IMR-90 (cell line): ENCODE data around the gene PDLIM5. TPM values are rescaled to one million over a fixed set of nuclear protein-coding genes. Genes with fewer than 3 reads are reported as not detected.

Experiments used
- ATAC-seq: fragments of 200-7000 bp; cut with Tn5 transposase; 2 replicates; pipeline ENCODE4 v1.9.1; 2020; ENCODE audit warnings: low read depth, mild to moderate bottlenecking, moderate library complexity
- BruUV-seq: library from RNA; stranded (reverse); fragments of 400-500 nt; replicated peaks from 2 replicates; lab custom pipeline; 2021; lab: Mats Ljungman, UMichigan
- CTCF ChIA-PET: fragments of 300-600 bp; formaldehyde crosslinking; extraction: SDS; loops from one replicate; lab custom pipeline; 2021; ENCODE audit warnings: antibody characterized with exemption; lab: Yijun Ruan, JAX
- POLR2A ChIA-PET: fragments of 300-600 bp; sonication (Branson Sonifier 250); formaldehyde crosslinking; loops from one replicate; lab custom pipeline; 2022; ENCODE audit warnings: antibody characterized with exemption; ENCODE audit not compliant: unreplicated experiment; lab: Charles Lee
- DNase-seq: peaks from one replicate; pipeline ENCODE4 v3.0.0; 2013
- H2AFZ ChIP-seq: replicated peaks from 2 replicates; pipeline ENCODE3; 2013; ENCODE audit warnings: low read length, mild to moderate bottlenecking; ENCODE audit not compliant: poor library complexity
- H2AK5ac ChIP-seq: 2 replicates; pipeline ENCODE4 v1.6.1; 2013; ENCODE audit warnings: low read depth, low read length, inconsistent platforms
- H2AK9ac ChIP-seq: replicated peaks from 2 replicates; pipeline ENCODE3; 2013; ENCODE audit warnings: mild to moderate bottlenecking, low read depth, low read length, moderate library complexity; ENCODE audit not compliant: poor library complexity
- H2BK120ac ChIP-seq: 2 replicates; pipeline ENCODE4 v1.6.1; 2013; ENCODE audit warnings: low read depth, low read length, inconsistent platforms
- H2BK15ac ChIP-seq: 3 replicates; pipeline ENCODE4 v1.6.1; 2013; ENCODE audit warnings: low read depth, low read length, inconsistent platforms
- H2BK20ac ChIP-seq: 2 replicates; pipeline ENCODE4 v1.6.1; 2013; ENCODE audit warnings: low read depth, mild to moderate bottlenecking, inconsistent platforms, low read length, moderate library complexity
- H2BK5ac ChIP-seq: 2 replicates; pipeline ENCODE4 v1.6.1; 2013; ENCODE audit warnings: mild to moderate bottlenecking, low read depth, low read length, inconsistent platforms; ENCODE audit not compliant: poor library complexity, severe bottlenecking
- H3K14ac ChIP-seq: replicated peaks from 2 replicates; pipeline ENCODE4 v1.6.1; 2013; ENCODE audit warnings: low read depth, low read length, inconsistent platforms
- H3K18ac ChIP-seq: 2 replicates; pipeline ENCODE4 v1.6.1; 2013; ENCODE audit warnings: low read depth, low read length, control low read depth
- H3K23ac ChIP-seq: 2 replicates; pipeline ENCODE4 v1.6.1; 2013; ENCODE audit warnings: low read depth, low read length, inconsistent platforms
- H3K27ac ChIP-seq: 2 replicates; pipeline ENCODE4 v1.5.1; 2013; ENCODE audit warnings: mild to moderate bottlenecking, control low read depth, low read length; ENCODE audit not compliant: insufficient read depth
- H3K27me3 ChIP-seq: 2 replicates; pipeline ENCODE4 v1.6.1; 2013; ENCODE audit warnings: low read length; ENCODE audit not compliant: control insufficient read depth, insufficient read depth
- H3K36me3 ChIP-seq: 2 replicates; pipeline ENCODE4 v1.6.1; 2013; ENCODE audit warnings: low read length, mixed read lengths; ENCODE audit not compliant: control insufficient read depth, insufficient read depth
- H3K4ac ChIP-seq: 2 replicates; pipeline ENCODE4 v1.6.1; 2013; ENCODE audit warnings: low read depth, low read length, inconsistent platforms
- H3K4me1 ChIP-seq: 2 replicates; pipeline ENCODE4 v1.6.1; 2013; ENCODE audit warnings: low read length, mixed read lengths; ENCODE audit not compliant: control insufficient read depth, insufficient read depth
- H3K4me2 ChIP-seq: 2 replicates; pipeline ENCODE4 v1.6.1; 2013; ENCODE audit warnings: low read depth, mild to moderate bottlenecking, control low read depth, low read length, moderate library complexity
- H3K4me3 ChIP-seq: 2 replicates; pipeline ENCODE4 v1.5.1; 2013; ENCODE audit warnings: low read depth, mild to moderate bottlenecking, control low read depth, low read length, moderate library complexity; ENCODE audit not compliant: insufficient read depth
- H3K56ac ChIP-seq: 2 replicates; pipeline ENCODE4 v1.6.1; 2013; ENCODE audit warnings: low read length, inconsistent platforms; ENCODE audit not compliant: insufficient read depth; ENCODE audit errors: extremely low read depth
- H3K79me1 ChIP-seq, 2 experiments: 2 replicates each; pipeline ENCODE4 v1.6.1; 2013; ENCODE audit warnings: low read length in 2 of 2, inconsistent platforms in 1 of 2, low read depth in 1 of 2
- H3K9ac ChIP-seq: 2 replicates; pipeline ENCODE4 v1.6.1; 2013; ENCODE audit warnings: low read depth, low read length, control low read depth
- H3K9me1 ChIP-seq: 2 replicates; pipeline ENCODE4 v1.6.1; 2013; ENCODE audit warnings: low read length, inconsistent platforms; ENCODE audit not compliant: insufficient read depth
- H3K9me3 ChIP-seq: 2 replicates; pipeline ENCODE4 v1.6.1; 2013; ENCODE audit warnings: low read length; ENCODE audit not compliant: control insufficient read depth, insufficient read depth
- H4K20me1 ChIP-seq: 2 replicates; pipeline ENCODE4 v1.6.1; 2013; ENCODE audit warnings: low read length, inconsistent platforms; ENCODE audit not compliant: insufficient read depth
- H4K5ac ChIP-seq: 2 replicates; pipeline ENCODE4 v1.6.1; 2013; ENCODE audit warnings: mild to moderate bottlenecking, low read depth, low read length, control low read depth
- H4K8ac ChIP-seq, 2 experiments: 2 replicates each; pipeline ENCODE4 v1.6.1; 2013; ENCODE audit warnings: low read depth in 2 of 2, low read length in 2 of 2, control low read depth in 1 of 2, inconsistent platforms in 1 of 2
- H4K91ac ChIP-seq: 2 replicates; pipeline ENCODE4 v1.6.1; 2013; ENCODE audit warnings: low read depth, low read length, inconsistent platforms; ENCODE audit not compliant: insufficient read depth
- BHLHE40 ChIP-seq: fragments of 150-350 bp; IDR thresholded peaks from 2 replicates; pipeline ENCODE4 v1.6.1; 2016; ENCODE audit warnings: mild to moderate bottlenecking, low read depth, low read length
- MAFK ChIP-seq: IDR thresholded peaks from 2 replicates; pipeline ENCODE4 v1.6.1; 2012; ENCODE audit warnings: low read depth, low read length, improper control_type of control experiment
- POLR2A ChIP-seq: IDR thresholded peaks from 2 replicates; pipeline ENCODE4 v1.6.1; 2012; ENCODE audit warnings: mild to moderate bottlenecking, low read depth, low read length
- WGBS, 2 experiments: methylation state at CpG; one replicate each; pipeline versions ENCODE4 v1.1.5 to v1.1.7; 2013; ENCODE audit warnings: missing lambda C conversion rate in 2 of 2; ENCODE audit not compliant: insufficient read length in 1 of 2; ENCODE audit errors: extremely low coverage in 2 of 2; 5-methylcytosine and 5-hydroxymethylcytosine counted together
- dilution Hi-C: fragments of 300-500 bp; cut with HindIII; formaldehyde crosslinking; loops from one replicate; pipeline ENCODE4 v1.14.3; 2018; ENCODE audit warnings: low sequenced_read_pairs; ENCODE audit not compliant: unreplicated experiment
- in situ Hi-C: fragments of 300-500 bp; cut with MboI; formaldehyde crosslinking; loops from 3 replicates; pipeline ENCODE4 v1.14.3; 2019; ENCODE audit warnings: low sequenced_read_pairs, inconsistent platforms, mixed read lengths
- intact Hi-C: fragments of 100-400 bp; cut with micrococcal nuclease; formaldehyde crosslinking; loops from 2 replicates; pipeline ENCODE4 v1.10.0; 2022
- polyA plus RNA-seq, 3 experiments: library from polyadenylated mRNA; depleted of rRNA; stranded (reverse); fragments of >200 nt; gene quantifications; 2 replicates each; pipeline ENCODE4 v1.2.3, GENCODE V29; 2012; ENCODE audit warnings: low replicate concordance in 1 of 3
- total RNA-seq: library from RNA; depleted of rRNA; stranded (reverse); fragments of >200 nt; gene quantifications from 2 replicates; pipeline ENCODE4 v1.2.3, GENCODE V29; 2012

PDLIM5 gene
- total and polyA plus RNA-seq, 2 of the 4 experiments (the other 2 are of a cell fraction), result 96.5 to 188 TPM

- peaks cover 7% of the 10 kb centered on the region; the same call in 1 of the 2 replicates for H3K4me1 ChIP-seq
- in situ Hi-C loops, result no loop called here
These were observed 36.9 kb downstream of the PDLIM5 start for GRCh38 chr4:94488670-94489069.

More at GRCh38 chr4:94488670-94489069, 36.9 kb downstream of the PDLIM5 start:
- peak overlapping the region; percentile 64; the same call in 1 of the 2 replicates for H3K14ac ChIP-seq
- DNase-seq (peak; percentile 87), ATAC-seq (peak; percentile 94)
- no peak overlapping the region for H3K9ac ChIP-seq
- POLR2A ChIA-PET, result no interaction called here
- peak overlapping the region; percentile 52; the same call in 1 of the 2 replicates for H3K23ac ChIP-seq
- H3K27ac ChIP-seq, result no peak overlapping the region
- H3K79me1 ChIP-seq, result peaks cover 19 to 52% of the 10 kb centered on the region in 2 experiments
- peak overlapping the region; percentile 64; the same call in 1 of the 2 replicates for H3K4me2 ChIP-seq
- H2AFZ ChIP-seq, result no peak overlapping the region
- no CpG with 5 or more reads among the region's 4 CpGs for WGBS, 2 experiments
- H3K9me1 ChIP-seq, result no peaks in the 10 kb centered on the region
- no peak overlapping the region for H2AK9ac ChIP-seq
- H2BK15ac ChIP-seq, result no peak overlapping the region
- H3K36me3 ChIP-seq, result peaks cover 1% of the 10 kb centered on the region; the same call in 1 of the 2 replicates
- TF ChIP-seq POLR2A, result no peak
- 0 out of 2 replicates have a peak, but pooled peaks have one; percentile 20 for TF ChIP-seq BHLHE40
- TF ChIP-seq MAFK, result peak; percentile 48; the same call in 1 of the 2 replicates
- H3K27me3 ChIP-seq, result no peaks in the 10 kb centered on the region
- H2BK120ac ChIP-seq, result peak overlapping the region; percentile 78; the same call in 1 of the 2 replicates
- H3K9me3 ChIP-seq, result no peaks in the 10 kb centered on the region
- peak overlapping the region; percentile 77 for H2BK5ac ChIP-seq
- CTCF ChIA-PET, result interaction anchor here (0.8 kb wide), 1 partner anchor 15 kb away, joined by 9 read pairs; no protein-coding TSS in a partner anchor
- no peak overlapping the region for H3K4me3 ChIP-seq
- H2AK5ac ChIP-seq, result no peak overlapping the region
- peak overlapping the region; percentile 16; the same call in 1 of the 2 replicates for H3K56ac ChIP-seq
- 0 out of 2 replicates have a peak overlapping the region, but pooled peaks have one; percentile 43 for H2BK20ac ChIP-seq
- H3K18ac ChIP-seq, result no peak overlapping the region; the same call in 1 of the 2 replicates
- BruUV-seq, result no TSS peak
- dilution Hi-C loops (no loop called here), intact Hi-C loops (no loop called here)
- H3K4ac ChIP-seq, result peak overlapping the region; percentile 74; the same call in 1 of the 2 replicates
- peaks cover 2% of the 10 kb centered on the region; the same call in 1 of the 2 replicates for H4K20me1 ChIP-seq
- H4K8ac ChIP-seq, result peak overlapping the region; percentile 53 to 72; a peak in 2 of 4 replicates
- H4K5ac ChIP-seq, result no peak overlapping the region; the same call in 1 of the 2 replicates
- peak overlapping the region; percentile 63 for H4K91ac ChIP-seq
